Hematopoietic multipotent progenitor cell treated with erythropoietin and hydrocortisone succinate and interleukin-3 and kit ligand, for 8 days (in vitro differentiated cells): Measurements from ENCODE around the gene MPZ.
A peak's percentile ranks its signal among the peaks of the same experiment; 100 is the strongest.
"Not testable (repeated sequence)": the region's sequence is repeated elsewhere in the genome, so short reads cannot be mapped to it uniquely, and the experiment has no call there.

Experiments
- DNase-seq: peaks from one replicate; pipeline ENCODE4 v3.0.0-alpha.2; 2015

MPZ gene

GRCh38 chr1:161309868-161310267 lies at the start of gene MPZ:
TSS of gene MPZ (minus strand) at chr1:161309968. CDS start at chr1:161309905, 63 bp downstream.
- DNase-seq = no peak

GRCh38 chr1:161359291-161359690 lies 49.5 kb upstream of the MPZ start:
- no peak for DNase-seq

- DNase-seq = no peak
Observed at GRCh38 chr1:161357073-161357472, 47.3 kb upstream of the MPZ start.

- peak; percentile 12 for DNase-seq
Observed at GRCh38 chr1:161351482-161351881, 41.7 kb upstream of the MPZ start.

GRCh38 chr1:161350671-161351070 lies 40.9 kb upstream of the MPZ start:
- DNase-seq = no peak

- no peak for DNase-seq
Observed at GRCh38 chr1:161342821-161343220, 33.1 kb upstream of the MPZ start.

GRCh38 chr1:161342177-161342576 lies 32.4 kb upstream of the MPZ start:
- DNase-seq = no peak

- no peak for DNase-seq
Observed at GRCh38 chr1:161335796-161336195, 26.0 kb upstream of the MPZ start.

GRCh38 chr1:161333166-161333565 lies 23.4 kb upstream of the MPZ start:
- DNase-seq = no peak

- DNase-seq = no peak
Observed at GRCh38 chr1:161330346-161330745, 20.6 kb upstream of the MPZ start.

- no peak for DNase-seq
Observed at GRCh38 chr1:161324020-161324419, 14.3 kb upstream of the MPZ start.

GRCh38 chr1:161315841-161316674 lies 6.3 kb upstream of the MPZ start:
- DNase-seq = not testable (repeated sequence)

- DNase-seq = peak; percentile 88
Observed at GRCh38 chr1:161314201-161314981, 4.6 kb upstream of the MPZ start, which contains the start of gene SDHC. TSS of gene SDHC (plus strand) at chr1:161314381. CDS start at chr1:161314406, 25 bp downstream.

- no peak for DNase-seq
Observed at GRCh38 chr1:161313554-161314200, 3.9 kb upstream of the MPZ start.

- DNase-seq = no peak
Observed at GRCh38 chr1:161311595-161312181, 1.9 kb upstream of the MPZ start.

GRCh38 chr1:161307892-161308638 lies 1.7 kb downstream of the MPZ start:
- no peak for DNase-seq

- peak; percentile 26 for DNase-seq
Observed at GRCh38 chr1:161307230-161307768, 2.5 kb downstream of the MPZ start.

- peak; percentile 80 for DNase-seq
Observed at GRCh38 chr1:161305867-161306519, 3.8 kb downstream of the MPZ start.

GRCh38 chr1:161304927-161305866 lies 4.6 kb downstream of the MPZ start:
- no peak for DNase-seq

- no peak for DNase-seq
Observed at GRCh38 chr1:161300478-161300877, 9.3 kb downstream of the MPZ start.
